Retinal pigment epithelial cell (primary cell): ENCODE data around the gene UGT1A5.

ENCODE experiments used
- DNase-seq: peaks from one replicate; pipeline ENCODE4 v3.0.0-alpha.2; 2010; ENCODE audit warnings: low read depth
- H3K4me3 ChIP-seq: 2 replicates; pipeline ENCODE4 v1.5.1; 2011; ENCODE audit warnings: mild to moderate bottlenecking, low read length, control low read depth, moderate library complexity
- CTCF ChIP-seq: conservative IDR thresholded peaks from 2 replicates; pipeline ENCODE4 v1.5.1; 2011; ENCODE audit warnings: low read depth, low read length, control low read depth, inconsistent platforms

Gene UGT1A5

GRCh38 chr2:233761040-233761769 is 48.5 kb downstream of the UGT1A5 start:
- H3K4me3 ChIP-seq: no peak overlapping the region
- TF ChIP-seq CTCF: no peak
- DNase-seq: no peak

- no peak for TF ChIP-seq CTCF
- DNase-seq: no peak
- no peak overlapping the region for H3K4me3 ChIP-seq
Measured at GRCh38 chr2:233764264-233764663, 51.6 kb downstream of the UGT1A5 start.

- TF ChIP-seq CTCF: no peak
- H3K4me3 ChIP-seq: no peak overlapping the region
- DNase-seq: no peak
Measured at GRCh38 chr2:233764761-233765160, 52.1 kb downstream of the UGT1A5 start.

- no peak overlapping the region for H3K4me3 ChIP-seq
- TF ChIP-seq CTCF: no peak
- no peak for DNase-seq
Measured at GRCh38 chr2:233766416-233766815, 53.7 kb downstream of the UGT1A5 start.

- TF ChIP-seq CTCF: no peak
- H3K4me3 ChIP-seq: no peak overlapping the region
- no peak for DNase-seq
Measured at GRCh38 chr2:233768076-233768475, 55.4 kb downstream of the UGT1A5 start.

- DNase-seq: no peak
- no peak for TF ChIP-seq CTCF
- H3K4me3 ChIP-seq: no peak overlapping the region
Measured at GRCh38 chr2:233769260-233769659, 56.6 kb downstream of the UGT1A5 start.

GRCh38 chr2:233772153-233772552 is 59.4 kb downstream of the UGT1A5 start:
- TF ChIP-seq CTCF: no peak
- DNase-seq: no peak
- no peak overlapping the region for H3K4me3 ChIP-seq
